ENCODE results near the gene DEDD. TPM values are rescaled to one million over a fixed set of nuclear protein-coding genes. Genes with fewer than 3 reads are reported as not detected.

Gene DEDD
- total and polyA plus RNA-seq, 2 of the 13 experiments (the other 11 are each of a cell fraction or from before 2014, with no cell fraction given) = 12.6 to 27.8 TPM

DNA sequence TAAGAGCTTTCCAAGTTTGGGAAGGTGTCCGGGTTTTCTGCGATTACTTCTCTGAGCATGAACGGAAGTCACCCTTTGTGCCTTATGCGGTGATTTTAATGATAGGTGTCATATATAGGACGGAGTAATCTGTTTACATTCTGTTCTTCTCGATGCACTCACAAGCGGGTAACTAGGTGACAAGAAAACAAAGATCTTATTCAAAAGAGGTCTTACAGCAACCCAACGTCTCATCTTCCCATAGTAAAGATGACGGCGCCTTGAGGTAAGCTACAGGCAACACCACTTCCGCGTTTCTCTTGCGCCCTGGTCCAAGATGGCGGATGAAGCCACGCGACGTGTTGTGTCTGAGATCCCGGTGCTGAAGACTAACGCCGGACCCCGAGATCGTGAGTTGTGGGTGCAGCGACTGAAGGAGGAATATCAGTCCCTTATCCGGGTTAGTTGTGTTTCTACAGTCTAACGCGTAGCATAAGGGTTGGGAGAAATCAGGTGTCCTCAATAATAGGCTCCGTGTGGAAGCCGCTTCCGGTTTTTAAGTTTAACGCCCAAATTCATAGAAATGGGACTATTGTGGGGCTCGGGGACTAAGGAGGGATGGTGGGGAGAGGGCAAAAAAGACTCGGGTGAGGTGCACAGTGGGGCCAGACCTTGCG is 21.3 kb upstream of the DEDD start, which contains the start of gene UFC1 (continued):
- TF ChIP-seq ZNF75D (CRISPR knock-in tag; IDR thresholded peaks at IDR 0.05; ENCODE audit: borderline replicate concordance) (no peak), ZNF788 (CRISPR knock-in tag; IDR thresholded peaks at IDR 0.05; ENCODE audit: borderline replicate concordance) (0 out of 2 replicates have a peak, but pooled peaks have one; percentile 57), ONECUT2 (CRISPR knock-in tag; IDR thresholded peaks at IDR 0.05) (no peak), ELF3 (CRISPR knock-in tag; IDR thresholded peaks at IDR 0.05) (peak; percentile 93), REPIN1 (CRISPR knock-in tag; IDR thresholded peaks at IDR 0.05; ENCODE audit: borderline replicate concordance, low read depth) (peak; percentile 69; the same call in 1 of the 2 replicates), HOXA5 (CRISPR knock-in tag; IDR thresholded peaks at IDR 0.05) (peak; percentile 42; the same call in 1 of the 2 replicates), ZNF644 (CRISPR knock-in tag; IDR thresholded peaks at IDR 0.05; ENCODE audit: low read depth) (0 out of 2 replicates have a peak, but pooled peaks have one; percentile 37), ZBTB2 (CRISPR knock-in tag; IDR thresholded peaks at IDR 0.05; ENCODE audit: low read depth) (no peak), ZNF331 (CRISPR knock-in tag; IDR thresholded peaks at IDR 0.05) (peak; percentile 73), SP4 (CRISPR knock-in tag; IDR thresholded peaks at IDR 0.05) (0 out of 2 replicates have a peak, but pooled peaks have one; percentile 26), IRF9 (CRISPR knock-in tag; IDR thresholded peaks at IDR 0.05; ENCODE audit: borderline replicate concordance) (peak; percentile 33; the same call in 1 of the 2 replicates), JARID2 (CRISPR knock-in tag; IDR thresholded peaks at IDR 0.05; ENCODE audit: insufficient replicate concordance) (no peak), SALL1 (CRISPR knock-in tag; IDR thresholded peaks at IDR 0.05) (peak; percentile 65), TBX3 (IDR thresholded peaks at IDR 0.05; ENCODE audit: borderline replicate concordance) (peak; percentile 48; the same call in 1 of the 2 replicates), ZNF543 (CRISPR knock-in tag; IDR thresholded peaks at IDR 0.05) (no peak), NR2C2 (CRISPR knock-in tag; IDR thresholded peaks at IDR 0.05; ENCODE audit: borderline replicate concordance) (peak; percentile 78; the same call in 1 of the 2 replicates), ATRX (CRISPR knock-in tag; IDR thresholded peaks at IDR 0.05; ENCODE audit: borderline replicate concordance) (no peak), ZNF569 (CRISPR knock-in tag; IDR thresholded peaks at IDR 0.05; ENCODE audit: borderline replicate concordance) (no peak), REL (CRISPR knock-in tag; conservative IDR thresholded peaks at IDR 0.05) (no peak), GATA4 (IDR thresholded peaks at IDR 0.05; ENCODE audit: borderline replicate concordance, low read depth) (peak; percentile 38; the same call in 1 of the 2 replicates), ETV6 (CRISPR knock-in tag; conservative IDR thresholded peaks at IDR 0.05) (no peak), MATR3 (CRISPR knock-in tag; IDR thresholded peaks at IDR 0.05) (no peak), GLI4 (CRISPR knock-in tag; IDR thresholded peaks at IDR 0.05; ENCODE audit: borderline replicate concordance) (no peak), ZNF737 (CRISPR knock-in tag; IDR thresholded peaks at IDR 0.05; ENCODE audit: borderline replicate concordance) (no peak), FIP1L1 (IDR thresholded peaks at IDR 0.05; ENCODE audit: borderline replicate concordance, insufficient read depth, low read depth, low read length) (no peak), THRA (CRISPR knock-in tag; IDR thresholded peaks at IDR 0.05; ENCODE audit: borderline replicate concordance) (no peak)
- TF ChIP-seq, protein P1, sequence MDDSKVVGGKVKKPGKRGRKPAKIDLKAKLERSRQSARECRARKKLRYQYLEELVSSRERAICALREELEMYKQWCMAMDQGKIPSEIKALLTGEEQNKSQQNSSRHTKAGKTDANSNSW (CRISPR knock-in tag; IDR thresholded peaks at IDR 0.05; ENCODE audit: borderline replicate concordance) = no peak

Data from HepG2 (cell line).